Kasumi-1 (cell line): ENCODE data around the gene MECP2.
"Not testable (repeated sequence)": the region's sequence is repeated elsewhere in the genome, so short reads cannot be mapped to it uniquely, and the experiment has no call there.

Experiments used
- DNase-seq, 2 experiments: peaks; one replicate each; lab custom pipeline; 2025; lab: John Stamatoyannopoulos, UW

Gene MECP2

DNA sequence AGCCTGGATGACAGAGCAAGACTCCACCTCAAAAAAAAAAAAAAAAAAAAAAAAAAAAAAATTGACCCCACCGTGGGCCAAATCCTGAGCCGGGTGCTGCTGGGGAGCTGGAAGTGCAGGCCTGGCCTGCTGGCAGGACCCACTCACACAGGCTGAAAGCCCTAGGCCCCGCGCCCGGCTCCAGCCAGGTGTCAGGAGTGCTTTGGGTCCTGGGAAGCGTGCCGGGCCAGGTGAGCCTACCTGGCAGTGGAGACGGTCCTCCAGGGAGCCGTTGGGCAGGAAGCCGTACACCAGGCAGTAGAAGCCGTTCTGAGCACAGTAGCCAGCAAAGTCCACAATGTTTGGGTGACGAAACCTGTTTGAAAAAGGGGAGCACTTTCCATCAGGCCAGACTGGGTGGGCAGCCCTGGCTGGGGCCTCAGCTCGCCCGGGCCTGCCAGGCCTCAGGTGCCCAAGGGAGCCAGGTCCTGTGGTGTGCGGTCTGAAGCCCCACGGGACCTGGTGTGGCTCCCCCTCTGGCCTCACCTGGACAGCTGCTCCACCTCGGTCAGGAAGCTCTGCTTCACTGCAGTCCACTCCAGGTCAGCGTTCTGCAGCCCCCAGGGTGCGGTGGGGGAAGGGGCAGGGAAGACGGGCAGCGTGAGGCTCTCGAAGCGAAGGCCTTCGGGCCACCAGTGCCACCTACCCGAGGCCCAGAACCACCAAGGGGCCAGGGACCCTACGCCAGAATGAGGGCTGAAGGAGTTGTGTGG is 79.6 kb downstream of the MECP2 start:
- no peak for DNase-seq

DNA sequence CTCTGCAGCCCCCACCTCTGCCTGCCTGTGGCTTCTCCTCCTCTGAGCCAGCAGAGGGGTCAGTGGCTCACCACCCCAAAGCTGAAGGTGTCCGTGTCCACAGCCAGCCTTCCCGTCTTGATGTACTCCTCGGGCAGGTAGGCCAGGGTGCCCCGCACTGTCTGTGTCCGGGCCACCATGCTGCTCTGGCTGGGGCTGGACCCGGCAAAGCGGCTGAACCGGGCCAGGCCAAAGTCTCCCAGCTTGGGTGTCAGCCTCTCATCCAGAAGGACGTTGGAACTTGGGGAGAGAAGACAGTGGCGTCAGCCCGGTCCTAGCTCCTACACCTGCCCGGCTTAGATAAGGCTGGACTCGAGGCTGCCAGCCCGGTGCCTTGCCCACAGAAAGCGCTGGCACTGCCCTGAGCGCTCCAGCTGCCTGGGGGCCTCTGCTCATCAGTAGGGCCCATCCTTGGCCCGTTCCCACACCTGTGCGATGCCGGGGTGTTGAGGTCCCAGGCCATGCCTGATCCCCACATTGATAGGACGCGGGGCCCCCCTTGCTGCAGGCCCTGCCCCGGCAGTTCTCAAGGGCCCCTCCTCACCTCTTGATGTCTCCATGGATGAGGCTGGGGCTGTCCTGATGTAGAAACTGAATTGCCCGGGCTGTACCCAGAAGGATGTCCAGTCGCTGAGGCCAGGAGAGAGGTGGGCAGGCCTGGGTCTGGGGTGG is 81.0 kb downstream of the MECP2 start:
- DNase-seq: no peak

DNA sequence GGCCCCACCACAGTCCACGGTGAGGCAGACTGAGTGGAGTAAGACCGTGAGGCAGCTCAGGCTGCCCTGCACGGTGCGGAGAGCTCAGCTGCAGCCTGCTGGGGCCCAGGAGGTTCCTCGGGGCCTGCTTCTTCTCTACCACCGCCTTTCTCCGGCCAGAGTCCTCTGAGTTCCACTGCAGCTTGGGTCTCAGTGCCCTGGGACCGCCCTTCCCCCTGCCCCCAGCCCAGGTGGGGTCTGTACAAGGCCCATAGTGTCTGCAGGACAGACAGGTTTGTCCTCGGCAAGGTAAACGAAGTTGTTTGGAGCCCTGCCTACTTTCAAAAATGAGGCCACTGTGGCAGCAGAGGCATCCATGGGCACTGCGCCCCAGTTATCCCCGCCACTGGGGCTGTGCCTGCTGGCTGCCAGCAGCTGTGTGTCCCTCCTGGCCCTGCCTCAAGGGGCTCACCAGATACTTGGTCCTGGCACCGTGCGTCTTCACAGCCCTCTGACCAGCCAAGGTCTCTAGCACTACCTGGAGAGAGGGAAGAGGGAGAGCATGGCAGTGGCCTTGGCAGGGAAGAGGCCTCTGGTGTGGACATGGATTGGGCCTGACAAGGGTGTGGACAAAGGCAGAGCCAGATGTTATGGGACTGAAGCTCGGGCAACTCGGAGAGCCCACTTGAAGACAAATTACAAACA is 81.8 kb downstream of the MECP2 start:
- DNase-seq: no peak

DNA sequence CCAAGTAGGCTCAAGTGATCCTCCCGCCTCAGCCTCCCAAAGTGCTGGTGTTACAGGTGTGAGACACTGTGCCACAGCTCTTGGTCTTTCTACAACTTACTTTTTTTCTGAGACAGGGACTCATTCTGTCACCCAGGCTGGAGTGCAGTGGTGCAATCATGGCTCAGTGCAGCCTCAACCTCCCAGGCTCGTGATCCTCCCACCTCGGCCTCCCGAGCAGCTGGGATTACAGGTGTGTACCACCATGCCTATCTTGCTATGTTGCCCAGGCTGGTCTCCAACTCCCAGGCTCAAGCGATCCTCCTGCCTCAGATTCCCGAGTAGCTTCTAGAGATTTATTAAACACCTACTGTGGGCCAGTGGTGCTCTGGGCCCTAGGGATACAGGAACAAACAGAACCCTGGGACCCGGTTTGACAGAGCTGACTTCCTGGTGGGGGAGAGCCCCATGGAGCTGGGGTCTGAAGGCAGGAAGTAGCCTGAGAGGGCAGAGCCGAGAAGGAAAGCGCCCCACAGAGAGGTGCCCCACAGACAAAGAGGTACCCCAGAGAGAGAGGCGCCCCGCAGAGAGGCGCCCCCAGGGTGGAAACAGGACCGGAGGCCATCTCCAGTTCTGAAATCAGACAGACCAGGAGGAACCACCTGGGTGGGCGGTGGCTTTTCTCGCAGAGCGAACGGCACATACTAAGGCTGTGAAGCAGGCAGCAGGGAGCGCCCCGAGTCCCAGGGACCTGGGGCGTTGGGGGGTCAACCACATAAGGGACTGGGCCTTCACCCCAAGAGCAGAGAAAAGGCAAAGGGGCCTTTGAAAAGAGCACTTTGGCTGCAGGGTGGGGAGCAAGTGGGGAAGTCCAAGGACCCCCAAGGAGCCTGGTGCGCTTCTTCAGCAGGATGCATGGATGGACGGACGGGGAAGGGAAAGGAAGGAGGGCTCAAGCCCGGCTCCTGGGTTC is 82.8 kb downstream of the MECP2 start:
- DNase-seq: no peak

DNA sequence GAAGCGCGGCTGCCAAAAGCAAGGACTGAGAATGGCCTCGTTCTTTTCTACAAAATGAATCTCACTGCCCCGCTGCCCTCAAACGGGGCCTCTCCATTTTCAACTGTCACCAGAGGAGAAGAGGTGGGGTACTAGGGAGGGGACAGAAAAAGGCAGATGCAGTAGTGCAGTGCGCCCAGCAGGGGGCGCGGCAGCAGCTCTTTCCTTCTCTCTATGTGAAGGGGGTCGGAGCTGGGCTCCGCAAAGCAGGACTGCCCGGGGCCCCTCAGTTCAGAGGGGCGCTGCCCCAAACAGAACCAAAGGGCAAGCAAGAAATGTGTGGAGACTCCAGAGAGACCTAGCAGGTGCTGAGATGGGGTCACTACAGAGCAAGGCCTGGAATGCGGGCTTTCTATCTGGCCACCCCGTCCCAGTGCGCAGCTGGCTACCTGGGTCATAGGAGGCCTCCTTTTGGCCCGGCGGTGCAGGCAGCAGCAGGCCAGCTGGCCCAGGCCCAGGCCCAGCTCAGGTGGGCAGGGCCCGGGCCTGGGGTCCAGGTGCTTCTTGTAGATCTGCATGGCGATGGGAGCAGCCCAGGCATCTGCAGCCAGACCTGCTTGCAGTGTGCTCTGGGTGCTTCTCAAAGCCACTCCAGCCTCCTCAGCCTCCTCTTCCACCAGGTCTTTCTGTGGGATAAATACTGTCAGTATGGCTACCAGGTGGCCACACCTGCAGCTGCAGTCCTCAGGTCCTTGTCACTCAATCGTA is 83.7 kb downstream of the MECP2 start:
- DNase-seq: peak; percentile 24 to 47

DNA sequence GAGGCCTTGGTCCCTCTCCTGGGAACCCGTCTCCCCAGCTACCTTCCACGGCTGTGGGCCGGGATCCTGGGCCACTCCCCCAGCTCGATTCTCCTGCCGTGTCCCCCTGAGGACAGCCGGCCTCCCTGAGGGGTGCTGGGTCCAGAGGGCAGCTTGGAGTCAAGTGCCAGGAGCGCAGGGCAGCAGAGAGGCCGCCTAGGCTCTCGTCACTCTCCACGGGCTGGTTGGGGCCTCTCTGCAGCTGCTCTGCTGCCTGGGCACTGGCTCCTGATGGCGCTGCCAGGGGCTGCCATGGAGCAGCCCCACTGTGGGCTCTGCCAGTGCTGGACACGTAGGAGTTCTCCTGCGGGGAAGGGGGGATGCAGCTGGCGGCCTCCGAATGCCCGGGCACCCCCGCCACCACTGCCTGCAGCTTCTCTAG is 84.5 kb downstream of the MECP2 start:
- no peak for DNase-seq

DNA sequence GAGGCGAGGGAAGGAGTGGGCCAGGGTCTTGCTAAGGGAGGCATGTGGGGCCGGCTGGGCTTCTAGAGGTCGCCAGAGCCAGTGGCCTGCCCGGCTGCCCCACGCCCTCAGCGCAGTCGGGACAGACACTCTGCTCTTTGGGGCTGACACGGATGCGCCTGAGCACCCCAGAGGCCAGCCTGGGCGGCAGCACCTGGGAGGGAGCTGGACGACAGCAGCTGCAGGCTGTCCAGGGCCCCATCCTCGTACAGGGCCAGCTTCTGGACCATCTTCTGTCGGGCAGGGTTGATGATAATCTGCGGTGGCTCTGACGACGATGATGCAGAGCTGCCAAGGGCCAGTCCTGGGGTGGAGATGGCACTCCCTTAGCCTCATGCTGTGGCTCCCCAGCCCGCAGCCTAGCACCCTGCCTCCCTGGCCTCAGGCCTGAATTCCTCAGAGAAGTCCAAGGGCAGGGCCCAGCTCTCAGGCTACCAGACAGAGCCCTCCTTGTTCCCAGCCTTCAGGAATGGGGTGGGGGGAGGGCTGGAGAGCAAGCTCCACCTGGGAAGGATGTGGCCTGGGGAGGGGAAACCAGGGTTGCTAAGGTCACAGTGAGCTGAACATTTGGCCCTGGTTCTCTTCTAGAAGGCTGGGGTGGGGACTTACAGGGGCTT is 85.1 kb downstream of the MECP2 start:
- DNase-seq: no peak

DNA sequence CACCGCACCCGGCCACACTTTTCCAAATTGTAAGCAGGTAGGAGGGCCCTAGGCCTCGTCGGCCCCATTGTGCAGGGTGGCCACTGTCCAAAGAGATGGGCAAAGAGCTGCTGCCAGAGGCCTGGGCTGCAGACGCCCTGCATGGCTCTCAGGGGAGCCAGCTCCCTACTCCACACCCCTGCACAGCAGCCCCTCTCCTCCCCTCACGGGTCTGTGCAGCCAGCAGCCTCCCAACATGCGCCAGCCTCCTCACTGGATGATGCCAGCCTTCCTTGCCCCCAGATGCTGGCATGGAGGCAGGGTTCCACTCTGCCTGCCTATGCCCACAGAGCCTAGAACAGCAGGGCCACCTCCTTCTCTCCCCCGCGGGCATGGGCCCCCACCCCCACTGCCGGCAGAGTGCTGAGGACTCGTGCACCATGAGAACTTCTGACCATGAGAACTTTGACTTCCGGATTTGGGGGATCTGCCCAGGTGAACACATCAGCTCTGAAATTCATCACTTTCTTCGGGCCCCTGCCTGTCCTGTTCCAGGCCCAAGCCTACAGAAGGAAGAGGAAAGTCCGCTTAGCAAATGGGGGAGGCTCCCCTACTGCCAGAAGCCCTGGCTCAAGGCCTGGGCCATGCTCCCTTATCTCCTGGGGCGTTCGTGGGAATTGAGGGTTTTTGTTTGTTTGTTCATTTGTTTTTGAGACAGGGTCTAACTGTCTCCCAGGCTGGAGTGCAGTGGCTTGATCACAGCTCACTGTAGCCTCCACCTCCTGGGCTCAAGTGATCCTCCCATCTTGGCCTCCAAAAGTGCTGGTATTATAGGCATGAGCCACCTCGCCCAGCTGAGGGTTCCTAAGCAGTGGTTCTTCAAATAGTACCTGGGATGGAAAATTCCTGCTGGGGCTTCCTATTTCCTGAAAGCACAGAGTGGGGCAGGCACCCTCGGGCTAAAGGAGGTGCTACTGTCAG is 85.9 kb downstream of the MECP2 start:
- DNase-seq: no peak

DNA sequence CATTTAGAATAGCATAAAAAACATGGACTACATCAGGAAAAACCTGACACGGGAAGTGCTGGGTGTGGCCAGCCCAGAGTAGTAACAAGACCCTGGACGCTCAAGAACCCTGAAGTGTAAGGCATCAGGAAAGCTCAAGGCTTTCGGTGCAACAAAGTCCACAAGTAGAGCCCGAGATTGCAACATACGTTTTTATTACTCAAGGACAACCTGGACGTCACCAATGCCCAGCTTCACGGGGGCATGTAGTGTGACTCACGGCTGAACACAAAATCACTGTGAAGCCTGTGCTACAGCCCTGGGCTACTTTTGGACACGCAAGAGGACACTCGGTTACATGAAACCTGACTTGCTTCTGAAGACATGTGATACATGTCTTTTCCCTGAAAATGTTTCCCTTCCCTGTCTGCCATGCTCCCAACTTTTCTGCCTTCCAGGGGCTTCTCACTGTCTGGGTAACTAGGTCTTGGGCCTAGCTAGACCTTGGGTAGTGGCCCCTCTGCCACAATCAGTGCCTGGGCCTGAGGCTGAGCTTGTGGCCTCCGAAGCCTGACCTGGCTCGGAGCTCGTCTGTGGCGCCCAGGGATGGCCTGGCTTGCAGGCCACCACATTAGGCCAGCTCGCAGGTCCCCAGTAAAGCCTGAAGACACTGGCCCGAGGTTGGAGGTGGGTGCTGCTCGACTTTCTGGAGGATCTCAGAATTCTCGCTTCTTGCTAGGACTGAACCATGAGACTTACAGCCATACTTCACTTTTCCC is 87.0 kb downstream of the MECP2 start:
- DNase-seq: no peak

DNA sequence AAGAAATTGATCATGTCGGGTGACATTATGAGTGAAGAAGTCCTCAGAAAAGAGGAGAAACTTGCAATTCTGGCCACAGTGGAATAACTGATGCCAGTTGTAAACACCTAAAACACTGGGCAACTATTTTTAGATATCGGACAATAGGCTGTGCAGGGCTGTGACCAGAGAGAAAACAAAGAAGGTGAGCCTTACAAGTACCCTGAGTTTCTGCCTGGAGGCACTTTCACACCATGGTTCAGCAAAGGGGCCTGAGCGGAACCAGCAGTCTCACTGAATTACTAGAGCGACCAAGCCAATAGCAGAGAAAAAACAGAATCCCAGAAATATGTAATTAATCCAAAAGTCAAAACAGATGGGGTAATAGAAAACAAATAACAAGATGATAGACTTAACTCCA is 89.0 kb downstream of the MECP2 start:
- no peak for DNase-seq

DNA sequence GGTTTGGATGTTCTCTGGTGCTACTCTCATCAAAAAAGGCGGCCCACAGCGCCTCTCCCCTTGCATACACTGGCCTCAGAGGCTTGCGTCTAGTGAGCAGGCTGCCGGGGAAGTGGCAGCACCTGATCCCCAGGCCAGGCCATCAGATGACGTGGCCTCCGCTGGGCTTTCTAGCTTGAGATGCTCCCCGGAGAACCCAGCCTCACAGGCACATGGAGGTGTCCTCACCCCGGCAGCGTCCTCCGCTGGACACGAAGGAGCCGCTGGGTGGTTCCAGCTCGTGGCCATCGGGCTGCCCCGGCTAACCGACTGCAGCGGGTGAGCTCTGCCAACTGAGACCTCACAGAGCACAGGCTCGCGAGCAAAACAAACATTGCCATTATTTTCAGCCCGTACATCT is 90.6 kb downstream of the MECP2 start:
- no peak for DNase-seq

DNA sequence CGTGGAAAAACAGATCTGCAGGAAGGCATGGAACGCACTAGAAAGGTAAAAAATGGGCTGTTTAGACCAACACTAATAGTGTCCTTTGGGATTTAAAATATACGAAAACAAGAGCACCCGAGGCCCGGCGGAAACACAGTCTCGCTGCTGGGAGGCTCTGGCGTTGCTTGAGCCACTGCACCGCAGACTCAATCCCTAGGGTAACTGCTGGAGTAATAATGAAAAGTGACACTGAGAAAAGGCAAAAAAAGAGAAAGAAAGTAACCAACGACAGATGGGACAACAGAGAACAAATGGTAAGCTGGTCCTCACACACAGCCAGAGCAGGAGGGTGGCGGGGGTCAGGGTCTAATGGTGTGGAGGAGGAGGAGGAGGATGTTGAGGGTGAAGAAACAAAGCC is 93.2 kb downstream of the MECP2 start:
- no peak for DNase-seq

DNA sequence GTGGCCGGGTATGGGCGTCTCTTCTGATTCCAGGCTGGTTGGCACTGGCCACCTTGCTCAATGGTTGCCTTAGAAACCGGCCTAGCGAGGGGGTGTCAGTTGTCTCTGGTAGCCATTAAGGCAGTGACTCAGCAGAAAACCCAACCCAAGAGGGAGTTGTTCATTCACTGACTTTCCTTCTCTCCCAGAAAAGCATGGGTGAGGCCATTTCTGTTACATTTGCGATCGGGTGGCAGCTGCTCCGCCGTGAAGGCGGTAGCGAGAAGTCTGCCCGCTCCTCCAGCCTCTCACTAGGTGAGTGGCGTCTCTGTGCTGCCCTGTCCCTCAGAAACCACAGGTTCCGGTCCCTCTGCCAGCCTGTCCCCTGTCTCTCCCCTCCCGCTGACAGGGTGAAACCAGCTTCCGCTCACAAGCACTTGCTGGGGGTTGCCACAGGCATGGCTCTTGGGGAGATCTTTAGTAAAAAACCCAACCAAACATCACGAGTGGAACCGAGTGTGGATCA is 95.2 kb downstream of the MECP2 start:
- DNase-seq: peak; percentile 54 to 69

DNA sequence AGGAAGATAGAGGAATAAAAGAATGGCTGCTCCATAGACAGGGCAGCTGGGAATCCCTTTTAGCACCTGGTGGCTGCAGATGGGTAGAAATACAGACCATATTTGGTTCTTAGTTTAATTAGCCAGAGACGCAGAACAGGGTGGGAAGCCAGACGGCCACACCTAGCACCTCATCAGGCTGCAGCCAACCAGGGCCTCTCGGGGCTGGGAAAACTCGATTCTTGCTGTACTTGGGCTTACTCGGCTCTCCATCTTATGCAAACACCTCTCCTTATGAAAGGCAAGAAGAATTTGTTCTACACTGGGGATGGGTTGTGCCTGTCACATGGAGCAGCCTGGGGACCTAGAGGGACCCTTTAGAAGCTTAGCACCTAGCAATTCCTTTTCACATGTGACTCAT is 97.5 kb downstream of the MECP2 start:
- no peak for DNase-seq

DNA sequence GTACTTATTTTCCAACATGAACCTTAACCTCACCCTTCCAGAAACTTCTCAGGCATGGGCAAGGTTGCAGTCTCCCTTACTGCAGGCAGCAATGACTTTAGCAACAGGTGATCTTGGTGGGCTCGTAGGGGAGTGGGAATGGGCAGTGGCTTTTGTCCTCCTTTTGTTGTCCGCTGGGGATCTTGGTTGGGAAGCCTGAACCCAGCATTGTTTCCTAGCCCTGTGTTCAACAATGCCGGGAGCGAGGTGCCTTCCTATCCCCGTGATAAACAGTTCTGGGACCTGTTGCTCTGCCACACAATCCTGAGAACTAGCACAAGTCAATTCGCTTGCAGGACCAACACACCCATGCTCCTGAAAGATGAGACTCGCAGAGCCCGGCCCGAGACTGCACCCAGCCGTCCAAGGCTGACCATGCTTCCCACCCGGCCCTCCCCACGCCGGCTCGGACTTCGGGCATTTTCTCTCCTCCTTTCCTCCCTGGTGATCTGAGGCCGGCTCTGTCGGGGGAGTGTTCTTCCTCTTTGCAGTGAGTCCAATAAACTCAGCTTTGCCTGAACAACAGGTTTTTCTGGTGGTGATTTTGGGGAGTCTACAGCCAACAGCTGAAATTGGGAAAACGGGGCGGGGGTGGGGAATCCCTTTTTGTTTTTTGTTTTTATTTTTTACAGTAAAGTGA is 98.0 kb downstream of the MECP2 start:
- DNase-seq: no peak

DNA sequence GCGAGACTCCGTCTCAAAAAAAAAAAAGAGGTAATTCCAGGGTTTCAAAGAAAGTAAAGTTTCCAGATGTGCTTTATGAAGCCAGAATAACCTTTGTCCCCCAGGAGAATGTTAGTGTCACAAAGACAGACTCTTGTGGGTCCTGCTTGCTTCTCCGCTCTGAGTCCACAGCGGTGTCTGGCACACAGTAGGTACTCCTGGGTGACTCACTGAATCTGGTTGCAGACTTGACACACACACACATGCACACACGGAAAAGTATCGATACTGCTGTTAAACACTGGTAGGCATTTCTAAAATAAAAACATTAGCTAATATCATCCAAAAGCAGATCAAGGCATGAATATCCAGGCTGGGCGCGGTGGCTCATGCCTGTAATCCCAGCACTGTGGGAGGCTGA is 102.0 kb downstream of the MECP2 start:
- no peak for DNase-seq

DNA sequence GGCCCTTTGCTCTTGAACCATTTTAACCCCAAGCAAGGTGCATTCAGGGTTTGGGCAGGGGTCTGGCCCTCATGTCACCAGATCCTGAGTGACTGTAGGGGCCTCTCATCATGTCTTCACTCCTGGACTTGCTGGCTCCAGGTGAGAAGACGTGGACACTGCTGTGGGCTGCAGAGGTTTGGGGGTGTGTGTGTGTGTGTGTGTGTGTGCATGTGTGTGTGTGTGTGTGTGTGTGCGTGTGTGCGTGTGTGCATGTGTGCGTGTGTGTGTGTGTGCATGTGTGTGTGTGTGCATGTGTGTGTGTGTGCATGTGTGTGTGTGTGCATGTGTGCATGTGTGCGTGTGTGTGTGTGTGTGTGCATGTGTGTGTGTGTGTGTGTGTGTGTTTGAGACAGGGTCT is 103.1 kb downstream of the MECP2 start:
- not testable (repeated sequence) for DNase-seq

DNA sequence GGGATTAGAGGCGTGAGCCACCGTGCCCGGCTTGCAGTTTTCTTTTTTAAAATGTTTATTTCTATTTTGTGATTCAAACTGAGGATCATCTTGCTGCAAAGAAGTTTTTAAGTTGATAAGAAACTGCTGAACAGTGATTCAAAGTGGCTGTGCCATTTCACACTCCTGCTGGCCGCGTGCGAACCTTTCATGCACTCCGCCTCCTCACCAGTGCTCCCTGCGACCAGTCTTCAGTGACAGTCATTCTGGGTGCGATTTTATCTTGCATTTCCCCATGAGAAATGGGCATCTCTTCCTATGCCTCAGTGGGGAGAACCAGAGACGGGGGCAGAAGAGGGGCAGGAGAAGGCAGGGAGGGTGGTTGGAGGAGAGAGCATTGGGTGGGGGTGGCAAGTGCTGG is 103.5 kb downstream of the MECP2 start:
- DNase-seq: no peak
